Eye (tissue), 1 donor: Measurements from ENCODE around the gene PRMT5.

Experiments used
- DNase-seq: peaks from one replicate; pipeline ENCODE4 v3.0.0-alpha.2; 2015

Gene PRMT5

DNA sequence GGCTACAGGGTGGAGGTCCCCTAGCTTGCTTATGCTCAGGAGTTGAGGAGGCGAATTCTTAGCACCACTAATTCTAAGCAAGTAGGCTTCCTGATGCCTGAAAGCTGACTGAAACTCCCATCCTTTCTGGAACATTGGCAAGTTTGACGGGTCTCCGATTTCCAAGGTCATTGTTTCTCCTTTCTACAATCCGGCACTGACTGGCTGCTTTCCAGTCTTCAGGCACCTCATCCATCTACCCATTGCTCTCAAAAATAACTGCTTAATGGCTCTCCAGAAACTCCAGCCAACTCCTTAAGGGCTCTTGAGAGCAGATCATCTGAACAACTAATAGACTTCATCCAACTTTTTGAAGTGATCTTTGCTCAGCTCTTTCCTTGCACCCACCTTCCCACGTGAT is 32.8 kb downstream of the PRMT5 start:
- no peak for DNase-seq

DNA sequence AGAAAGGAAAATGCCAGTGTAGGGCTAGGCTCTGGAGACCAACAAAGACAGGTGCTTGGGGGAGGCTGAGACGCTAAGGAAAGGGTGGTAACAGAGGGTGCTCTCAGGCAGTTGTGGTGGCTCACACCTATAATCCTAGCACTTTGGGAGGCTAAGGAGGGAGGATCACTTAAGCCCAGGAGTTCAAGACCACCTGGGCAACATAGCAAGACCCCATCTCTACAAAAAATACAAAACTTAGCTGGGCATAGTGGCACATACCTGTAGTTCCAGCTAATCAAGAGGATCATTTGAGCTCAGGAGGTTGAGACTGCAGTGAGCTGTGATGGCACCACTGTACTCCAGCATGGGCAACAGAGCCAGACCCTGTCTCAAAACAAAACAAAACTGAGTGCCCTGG is 33.8 kb downstream of the PRMT5 start:
- DNase-seq = no peak

DNA sequence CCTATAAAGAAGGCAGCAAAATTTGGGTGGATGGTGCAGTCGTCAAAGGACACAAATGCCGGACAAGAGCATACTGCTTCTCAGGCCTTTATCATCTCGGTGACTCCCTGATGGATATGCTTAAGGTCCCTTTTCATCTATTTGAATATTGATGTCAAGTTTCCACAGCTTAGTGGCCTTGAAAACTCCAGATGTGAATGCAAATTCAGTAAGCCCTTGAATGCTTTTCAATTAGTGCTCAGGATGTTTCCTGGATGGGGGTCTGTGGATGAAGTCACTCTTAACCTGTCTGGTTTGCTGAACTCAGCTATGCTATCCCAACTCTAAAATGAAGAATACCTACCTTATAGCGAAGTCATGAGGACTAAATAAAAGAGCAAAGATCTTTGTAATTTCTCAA is 35.5 kb downstream of the PRMT5 start:
- no peak for DNase-seq

DNA sequence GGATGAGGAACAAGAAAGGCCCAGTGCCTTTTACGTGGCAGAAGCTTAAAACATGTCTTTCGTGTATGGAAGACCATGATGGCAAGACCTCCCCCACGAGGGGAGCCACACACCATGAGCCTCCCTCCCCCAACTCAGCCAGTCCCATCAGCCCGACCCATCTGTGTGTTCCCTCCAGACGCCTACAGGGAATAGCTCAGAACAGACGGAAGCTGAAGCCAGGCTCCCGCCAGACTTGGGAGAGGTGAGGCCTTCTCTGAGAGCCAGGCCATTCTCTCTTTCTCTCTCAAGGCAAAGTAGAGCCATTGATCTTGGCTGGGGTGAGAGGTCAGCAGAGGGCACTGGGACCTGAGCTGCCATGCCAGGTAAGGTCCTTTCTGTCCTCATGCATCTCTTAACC is 36.7 kb downstream of the PRMT5 start:
- no peak for DNase-seq

DNA sequence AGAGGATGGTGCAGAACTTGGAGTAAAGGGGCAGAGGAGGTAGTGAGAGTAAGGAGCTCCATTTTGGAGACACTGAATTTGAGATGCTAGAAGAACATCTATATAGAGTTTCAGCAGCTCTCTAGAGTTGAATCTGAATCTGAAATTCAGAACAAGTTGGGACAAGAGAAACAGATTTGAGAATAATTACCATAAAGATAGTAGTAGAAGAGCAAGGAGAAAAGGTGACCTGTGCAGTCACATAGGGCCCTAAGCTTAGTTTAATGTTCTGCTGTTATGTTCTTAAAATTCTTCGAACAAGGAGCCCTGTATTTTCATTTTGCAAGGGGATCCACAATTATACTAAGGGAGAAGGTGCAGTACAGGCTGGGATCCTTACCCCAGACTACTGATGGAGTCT is 38.8 kb downstream of the PRMT5 start:
- no peak for DNase-seq

DNA sequence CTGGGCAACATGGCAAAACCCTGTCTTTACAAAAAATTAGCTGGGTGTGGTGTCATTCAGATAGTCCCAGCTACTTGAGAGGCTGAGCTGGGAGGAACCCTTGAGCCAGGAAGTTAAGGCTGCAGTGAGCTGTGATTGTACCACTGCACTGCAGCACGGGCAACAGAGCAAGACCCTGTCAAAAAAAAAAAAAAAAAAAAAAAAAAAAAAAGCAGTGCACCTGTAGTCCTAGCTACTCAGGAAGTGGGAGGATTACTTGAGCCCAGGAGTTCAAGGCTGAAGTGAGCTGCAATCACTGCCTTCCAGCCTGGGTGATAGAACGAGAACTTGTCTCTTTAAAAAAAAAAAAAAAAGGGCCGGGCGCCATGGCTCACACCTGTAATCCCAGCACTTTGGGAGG is 40.5 kb downstream of the PRMT5 start:
- no peak for DNase-seq

DNA sequence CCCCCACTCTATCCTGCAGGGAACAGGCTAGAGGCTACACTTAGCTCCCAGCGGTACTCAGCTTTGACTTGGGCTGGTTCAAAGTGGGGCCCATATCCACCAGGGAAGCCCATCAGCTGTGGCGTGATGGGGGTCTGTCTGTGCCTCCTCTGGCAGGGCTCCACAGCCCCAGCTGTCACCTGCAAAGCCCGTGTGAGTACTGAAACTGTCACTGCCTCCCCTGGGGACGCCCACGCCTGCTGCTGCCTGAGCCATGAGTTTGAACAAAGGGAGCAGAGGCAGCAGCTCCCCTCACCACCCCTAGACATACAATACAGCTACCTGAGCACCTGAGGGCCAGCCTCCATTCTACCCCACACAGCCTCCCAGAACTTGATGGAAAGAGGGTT is 41.2 kb downstream of the PRMT5 start:
- peak; percentile 61 for DNase-seq

DNA sequence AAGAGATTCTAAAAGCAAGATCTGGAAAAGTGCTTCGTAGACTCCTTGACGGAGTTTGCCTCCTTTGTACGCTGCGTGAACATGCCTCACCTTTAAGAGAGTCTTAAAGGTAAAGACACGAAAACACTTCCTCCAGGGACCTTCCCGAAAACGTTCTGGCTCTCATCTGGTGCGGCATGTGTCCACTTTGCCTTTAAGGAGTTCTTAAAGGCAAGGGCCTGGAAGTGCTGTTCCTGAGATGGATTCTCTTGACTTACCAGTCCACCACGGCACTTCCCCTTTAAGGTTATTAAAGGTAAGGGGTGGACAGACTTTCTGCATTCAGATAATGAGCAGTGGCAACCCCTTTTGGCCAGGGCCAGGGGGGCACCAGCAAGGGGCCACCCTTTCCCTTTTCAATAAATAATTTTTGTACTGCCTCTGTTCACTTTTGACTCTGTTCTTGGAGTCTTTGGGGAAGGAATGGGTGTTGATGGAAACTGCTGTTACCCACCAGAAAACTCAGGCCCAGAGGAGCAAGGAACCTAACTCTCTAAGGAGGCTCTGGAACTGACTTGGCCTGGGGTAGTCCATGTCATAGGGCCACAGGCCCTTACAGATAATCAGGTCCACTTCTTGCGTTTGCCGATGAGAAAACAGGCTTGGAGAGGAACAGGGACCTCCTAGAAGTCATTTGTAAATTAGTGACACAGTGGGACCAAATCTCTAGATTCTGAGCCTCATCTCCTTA is 41.8 kb downstream of the PRMT5 start:
- peak; percentile 95 for DNase-seq

DNA sequence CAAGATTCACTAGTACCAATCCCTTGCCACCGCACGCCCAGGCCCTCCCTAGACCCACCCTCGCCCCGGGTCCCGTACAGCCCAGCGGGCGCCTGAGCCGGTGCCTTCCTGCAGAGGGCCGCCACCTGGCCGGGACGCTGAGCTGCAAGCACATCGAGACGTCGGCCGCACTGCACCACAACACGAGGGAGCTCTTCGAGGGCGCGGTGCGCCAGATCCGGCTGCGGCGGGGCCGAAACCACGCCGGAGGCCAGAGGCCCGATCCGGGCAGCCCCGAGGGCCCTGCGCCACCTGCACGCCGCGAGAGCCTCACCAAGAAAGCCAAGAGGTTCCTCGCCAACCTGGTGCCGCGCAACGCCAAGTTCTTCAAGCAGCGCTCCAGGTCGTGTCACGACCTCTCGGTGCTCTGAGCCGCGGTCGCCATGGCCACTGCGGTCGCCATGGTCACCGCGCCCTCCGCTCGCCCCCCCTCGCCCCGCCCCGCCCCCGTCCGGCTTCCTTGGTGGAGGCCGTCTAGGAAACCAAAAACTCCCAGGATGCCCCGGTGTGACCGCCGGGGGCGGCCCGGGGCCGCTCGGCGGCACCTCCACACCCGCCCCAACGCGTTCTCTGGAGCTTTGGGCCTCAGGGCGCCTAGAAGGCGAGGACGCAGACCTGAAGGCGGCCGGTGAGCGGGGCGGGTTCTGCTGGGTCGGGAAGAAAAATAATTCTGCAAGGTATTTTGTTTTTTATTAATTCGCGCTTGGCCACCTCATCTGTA is 42.5 kb downstream of the PRMT5 start:
- DNase-seq = peak; percentile 91

DNA sequence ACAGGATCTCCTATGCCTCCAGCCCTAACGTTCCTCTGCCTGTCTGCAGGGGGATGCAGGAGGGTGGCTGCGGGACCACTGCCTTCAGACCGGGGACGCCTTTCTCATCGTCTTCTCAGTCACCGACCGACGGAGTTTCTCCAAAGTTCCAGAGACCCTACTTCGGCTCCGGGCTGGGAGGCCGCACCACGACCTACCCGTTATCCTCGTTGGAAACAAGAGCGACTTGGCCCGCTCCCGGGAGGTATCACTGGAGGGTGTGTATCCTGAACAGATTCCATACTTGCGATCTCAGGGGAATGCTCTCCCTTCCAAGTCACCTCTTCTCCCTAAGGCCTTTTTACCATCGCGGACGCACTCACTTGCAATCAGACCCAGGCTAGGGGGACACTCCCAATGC is 43.2 kb downstream of the PRMT5 start:
- no peak for DNase-seq

DNA sequence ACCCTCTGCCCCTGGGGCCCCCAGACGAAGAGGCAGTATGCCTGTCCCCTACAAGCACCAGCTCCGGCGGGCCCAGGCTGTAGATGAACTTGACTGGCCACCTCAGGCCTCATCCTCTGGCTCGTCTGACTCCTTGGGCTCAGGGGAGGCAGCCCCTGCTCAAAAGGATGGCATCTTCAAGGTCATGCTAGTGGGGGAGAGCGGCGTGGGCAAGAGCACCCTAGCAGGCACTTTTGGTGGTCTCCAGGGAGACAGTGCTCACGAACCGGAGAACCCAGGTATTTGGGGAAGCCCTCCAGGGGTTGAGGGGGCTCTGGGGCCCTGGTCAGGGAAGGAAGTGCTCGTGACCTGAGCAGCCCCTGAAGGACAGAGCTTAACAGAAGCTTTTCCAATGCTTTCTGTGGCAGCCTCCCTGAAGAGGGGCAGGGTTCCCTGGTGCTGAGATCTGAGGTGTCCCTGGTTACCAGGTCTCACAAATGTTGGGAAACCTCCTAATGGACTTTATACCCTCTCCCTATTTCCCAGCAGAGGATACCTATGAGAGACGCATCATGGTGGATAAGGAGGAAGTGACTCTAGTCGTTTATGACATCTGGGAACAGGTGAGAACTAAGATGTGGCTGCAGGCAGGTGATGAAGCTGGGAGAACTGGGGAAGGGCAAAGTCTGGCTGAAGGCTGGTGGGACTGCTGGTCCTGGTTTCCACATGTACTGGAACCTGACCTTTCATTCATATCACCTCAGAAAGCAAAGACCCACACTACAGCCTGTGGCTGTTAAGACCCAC is 44.2 kb downstream of the PRMT5 start:
- no peak for DNase-seq

DNA sequence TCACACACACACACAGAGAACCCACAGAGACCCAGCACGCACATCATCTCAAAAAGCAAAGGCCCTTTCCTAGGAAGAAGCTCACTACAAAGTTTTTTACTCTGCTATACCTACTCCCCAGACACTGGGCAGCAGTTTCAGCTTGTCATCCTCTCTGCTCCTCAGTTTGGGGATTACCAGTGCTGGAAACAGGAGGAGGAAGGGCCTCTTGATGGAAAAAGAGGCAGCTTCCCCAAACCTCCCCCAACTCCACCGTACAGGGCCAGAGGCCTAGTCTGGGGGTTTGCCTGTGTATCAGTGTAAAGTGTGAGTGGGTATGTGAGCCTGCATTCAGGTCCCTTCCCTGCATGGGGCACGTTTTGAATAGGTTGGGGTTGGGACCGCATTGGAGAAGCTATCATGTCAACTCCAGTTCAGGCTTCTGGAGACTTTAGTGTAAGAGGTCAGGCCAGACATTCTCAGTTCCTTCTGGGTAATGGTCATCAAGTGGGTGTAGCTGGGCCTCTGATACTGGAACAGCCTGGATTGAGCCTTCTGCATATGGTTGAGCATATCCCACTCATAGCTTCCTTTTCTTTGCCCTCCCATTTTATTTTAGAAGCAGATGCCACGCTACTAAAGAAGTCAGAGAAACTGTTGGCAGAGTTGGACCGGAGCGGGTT is 45.0 kb downstream of the PRMT5 start:
- no peak for DNase-seq

DNA sequence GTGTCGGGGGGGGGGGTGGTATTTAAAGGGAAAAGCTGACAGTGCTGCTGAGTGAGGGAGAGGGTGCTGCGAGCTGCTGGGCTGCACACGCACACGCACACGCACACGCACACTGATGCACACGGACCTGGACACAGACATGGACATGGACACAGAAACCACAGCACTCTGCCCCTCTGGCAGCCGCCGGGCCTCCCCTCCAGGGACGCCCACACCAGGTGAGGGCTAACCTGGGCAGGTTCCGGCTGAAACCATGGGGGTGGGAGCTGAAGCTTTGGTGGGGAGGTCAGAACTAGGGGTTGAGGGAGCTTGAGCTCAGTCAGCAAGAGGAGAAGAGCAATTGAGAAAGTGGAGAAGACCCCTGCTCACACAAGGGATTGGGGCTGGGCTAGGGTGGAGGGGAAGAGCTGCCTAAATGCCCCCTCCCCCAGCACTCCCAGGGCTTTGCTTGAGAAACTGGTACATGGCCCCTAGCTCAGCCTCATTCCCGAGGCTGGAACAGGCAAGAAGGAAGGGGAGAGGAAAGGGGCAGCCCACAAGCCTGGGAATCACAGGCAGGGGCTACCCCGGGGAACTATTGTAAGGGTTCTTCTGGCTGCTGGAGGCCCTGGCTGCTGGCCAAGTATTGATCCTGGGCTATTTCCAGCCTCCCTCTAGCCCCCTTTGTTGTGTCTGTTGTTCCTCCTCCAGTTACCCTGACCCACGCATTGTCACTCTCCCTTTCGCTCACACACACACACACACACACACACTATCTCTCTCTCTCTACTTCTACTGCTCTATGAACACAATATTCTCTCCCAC is 45.8 kb downstream of the PRMT5 start, which contains the start of gene REM2:
REM2 (plus strand) TSS at position 50 of the 804 bp plus-strand sequence; CDS start at position 116, 66 bp downstream.
- DNase-seq = peak; percentile 87

DNA sequence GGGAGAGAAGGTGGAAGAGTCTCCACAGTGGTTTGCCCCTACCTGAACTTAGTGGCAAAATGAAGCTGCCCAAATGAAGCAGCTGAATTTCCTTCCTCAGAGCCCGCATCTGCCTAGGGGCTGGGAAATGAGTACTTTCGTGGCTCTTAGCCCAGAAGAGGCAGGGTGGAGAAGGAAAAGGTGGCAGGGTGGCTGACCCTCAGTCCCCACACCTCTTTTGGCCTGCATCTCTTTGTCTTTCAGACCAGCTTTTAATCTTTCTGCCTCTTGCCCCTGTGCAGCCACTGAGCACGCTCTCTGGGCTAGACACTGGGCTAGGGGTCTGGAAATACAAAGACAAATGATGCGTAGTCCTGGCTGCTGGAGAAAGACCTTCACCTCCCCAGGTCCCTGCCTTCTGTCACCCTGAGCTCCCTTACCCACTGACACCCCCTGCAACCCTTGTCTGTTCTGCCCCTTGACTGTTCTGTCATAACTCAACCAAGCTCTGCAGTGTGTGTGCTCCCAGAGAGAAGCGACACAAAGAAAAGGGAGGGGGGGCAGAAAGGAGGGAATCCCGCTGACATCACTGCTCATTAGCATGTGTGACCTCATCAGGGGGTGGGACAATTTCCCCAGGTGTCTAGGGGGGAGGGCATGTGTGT is 46.5 kb downstream of the PRMT5 start:
- peak; percentile 95 for DNase-seq

DNA sequence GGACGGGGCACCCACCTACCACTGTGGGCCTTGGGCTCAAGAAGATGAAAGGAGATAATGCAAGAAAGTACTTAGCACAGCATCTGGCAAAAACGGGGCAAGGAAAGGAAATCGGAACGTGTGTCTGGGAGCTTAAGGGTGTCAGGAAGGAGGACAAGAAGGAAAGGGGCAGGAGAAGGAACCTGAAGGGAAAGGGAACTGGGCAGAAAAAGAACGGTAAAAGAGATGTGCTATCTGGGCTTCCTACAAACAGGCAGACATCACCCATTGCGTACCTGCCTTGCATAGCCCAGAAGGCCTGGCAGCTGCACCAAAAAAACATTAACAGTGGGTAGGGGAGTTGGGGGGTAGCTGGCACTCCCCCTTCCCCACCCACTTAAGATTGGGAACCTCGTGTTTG is 47.1 kb downstream of the PRMT5 start:
- DNase-seq = no peak

DNA sequence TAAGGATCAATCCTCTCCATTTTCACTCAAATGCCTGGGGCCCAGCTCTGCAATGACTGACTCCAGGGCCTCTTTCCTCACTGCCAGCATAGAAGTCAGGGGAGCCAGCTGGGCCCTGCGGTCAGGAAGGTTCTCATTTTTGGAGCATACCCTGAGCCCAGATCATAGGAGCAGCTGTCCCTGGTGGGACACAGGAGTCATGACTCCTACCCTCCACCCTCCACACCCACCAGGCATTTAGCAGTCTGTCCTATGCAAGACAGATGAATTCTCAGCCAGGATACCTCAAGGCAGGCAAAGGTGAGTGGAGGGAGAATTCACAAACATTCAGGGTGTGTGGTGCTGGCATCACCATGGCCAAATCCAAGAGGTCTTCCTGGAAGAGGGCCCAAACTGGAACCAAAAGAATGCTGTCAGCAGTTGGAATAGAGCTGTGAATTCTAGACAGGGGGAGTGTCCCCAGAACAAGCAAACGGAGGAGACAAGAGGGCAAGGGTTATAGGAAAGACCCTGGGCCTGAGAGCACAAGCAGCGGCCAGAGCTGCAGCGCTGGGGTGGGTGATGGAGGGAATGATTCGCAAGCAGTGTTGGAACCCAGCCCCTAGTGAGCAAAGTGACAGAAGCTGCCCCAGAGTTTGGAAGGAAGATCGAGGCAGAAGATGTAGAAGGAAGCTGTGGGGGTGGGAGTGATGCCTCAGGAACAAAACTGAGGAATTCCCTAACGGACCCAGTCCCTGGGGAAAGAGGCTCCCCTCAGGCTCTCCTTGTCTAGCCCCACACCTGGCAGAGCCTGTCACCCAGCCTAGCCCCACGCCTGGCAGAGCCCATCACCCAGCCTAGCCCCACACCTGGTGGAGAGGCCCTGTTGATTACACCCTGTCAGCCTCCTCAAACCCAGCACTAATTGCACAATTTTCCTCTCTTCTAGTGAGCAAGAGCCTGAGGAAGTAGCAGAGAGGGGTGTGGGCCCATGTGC is 50.6 kb downstream of the PRMT5 start:
- no peak for DNase-seq

DNA sequence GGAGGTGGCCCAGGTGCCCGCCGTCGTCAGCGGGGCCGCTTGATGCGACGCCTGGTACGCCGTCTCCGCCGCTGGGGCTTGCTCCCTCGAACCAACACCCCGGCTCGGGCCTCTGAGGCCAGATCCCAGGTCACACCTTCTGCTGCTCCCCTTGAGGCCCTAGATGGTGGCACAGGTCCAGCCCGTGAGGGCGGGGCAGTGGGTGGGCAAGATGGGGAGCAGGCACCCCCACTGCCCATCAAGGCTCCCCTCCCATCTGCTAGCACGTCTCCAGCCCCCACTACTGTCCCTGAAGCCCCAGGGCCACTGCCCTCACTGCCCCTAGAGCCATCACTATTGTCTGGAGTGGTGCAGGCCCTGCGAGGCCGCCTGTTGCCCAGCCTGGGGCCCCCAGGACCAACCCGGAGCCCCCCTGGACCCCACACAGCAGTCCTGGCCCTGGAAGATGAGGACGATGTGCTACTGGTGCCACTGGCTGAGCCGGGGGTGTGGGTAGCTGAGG is 52.1 kb downstream of the PRMT5 start:
- no peak for DNase-seq

DNA sequence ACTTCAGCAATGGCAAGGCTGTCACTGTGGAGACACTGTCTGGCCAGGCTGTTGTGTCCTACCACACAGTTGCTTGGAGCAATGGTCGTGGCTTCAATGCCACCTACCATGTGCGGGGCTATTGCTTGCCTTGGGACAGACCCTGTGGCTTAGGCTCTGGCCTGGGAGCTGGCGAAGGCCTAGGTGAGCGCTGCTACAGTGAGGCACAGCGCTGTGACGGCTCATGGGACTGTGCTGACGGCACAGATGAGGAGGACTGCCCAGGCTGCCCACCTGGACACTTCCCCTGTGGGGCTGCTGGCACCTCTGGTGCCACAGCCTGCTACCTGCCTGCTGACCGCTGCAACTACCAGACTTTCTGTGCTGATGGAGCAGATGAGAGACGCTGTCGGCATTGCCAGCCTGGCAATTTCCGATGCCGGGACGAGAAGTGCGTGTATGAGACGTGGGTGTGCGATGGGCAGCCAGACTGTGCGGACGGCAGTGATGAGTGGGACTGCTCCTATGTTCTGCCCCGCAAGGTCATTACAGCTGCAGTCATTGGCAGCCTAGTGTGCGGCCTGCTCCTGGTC is 53.3 kb downstream of the PRMT5 start:
- DNase-seq = no peak

DNA sequence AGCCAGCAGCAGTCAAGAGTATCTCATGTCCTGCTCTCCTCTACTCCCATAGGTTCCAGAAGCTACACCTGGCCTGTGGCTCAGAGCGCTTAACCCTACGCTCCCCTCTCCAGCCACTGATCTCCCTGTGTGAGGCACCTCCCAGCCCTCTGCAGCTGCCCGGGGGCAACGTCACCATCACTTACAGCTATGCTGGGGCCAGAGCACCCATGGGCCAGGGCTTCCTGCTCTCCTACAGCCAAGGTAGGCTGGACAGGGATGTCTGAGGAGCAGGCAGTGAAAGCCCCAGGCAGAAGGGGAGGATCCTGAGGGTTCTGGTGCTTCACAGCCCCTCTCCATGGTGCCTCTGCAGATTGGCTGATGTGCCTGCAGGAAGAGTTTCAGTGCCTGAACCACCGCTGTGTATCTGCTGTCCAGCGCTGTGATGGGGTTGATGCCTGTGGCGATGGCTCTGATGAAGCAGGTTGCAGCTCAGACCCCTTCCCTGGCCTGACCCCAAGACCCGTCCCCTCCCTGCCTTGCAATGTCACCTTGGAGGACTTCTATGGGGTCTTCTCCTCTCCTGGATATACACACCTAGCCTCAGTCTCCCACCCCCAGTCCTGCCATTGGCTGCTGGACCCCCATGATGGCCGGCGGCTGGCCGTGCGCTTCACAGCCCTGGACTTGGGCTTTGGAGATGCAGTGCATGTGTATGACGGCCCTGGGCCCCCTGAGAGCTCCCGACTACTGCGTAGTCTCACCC is 54.0 kb downstream of the PRMT5 start:
- DNase-seq = no peak
